ENCODE data around the gene CNOT2.
"Not testable (repeated sequence)": the region's sequence is repeated elsewhere in the genome, so short reads cannot be mapped to it uniquely, and the experiment has no call there.

The CNOT2 gene

DNA sequence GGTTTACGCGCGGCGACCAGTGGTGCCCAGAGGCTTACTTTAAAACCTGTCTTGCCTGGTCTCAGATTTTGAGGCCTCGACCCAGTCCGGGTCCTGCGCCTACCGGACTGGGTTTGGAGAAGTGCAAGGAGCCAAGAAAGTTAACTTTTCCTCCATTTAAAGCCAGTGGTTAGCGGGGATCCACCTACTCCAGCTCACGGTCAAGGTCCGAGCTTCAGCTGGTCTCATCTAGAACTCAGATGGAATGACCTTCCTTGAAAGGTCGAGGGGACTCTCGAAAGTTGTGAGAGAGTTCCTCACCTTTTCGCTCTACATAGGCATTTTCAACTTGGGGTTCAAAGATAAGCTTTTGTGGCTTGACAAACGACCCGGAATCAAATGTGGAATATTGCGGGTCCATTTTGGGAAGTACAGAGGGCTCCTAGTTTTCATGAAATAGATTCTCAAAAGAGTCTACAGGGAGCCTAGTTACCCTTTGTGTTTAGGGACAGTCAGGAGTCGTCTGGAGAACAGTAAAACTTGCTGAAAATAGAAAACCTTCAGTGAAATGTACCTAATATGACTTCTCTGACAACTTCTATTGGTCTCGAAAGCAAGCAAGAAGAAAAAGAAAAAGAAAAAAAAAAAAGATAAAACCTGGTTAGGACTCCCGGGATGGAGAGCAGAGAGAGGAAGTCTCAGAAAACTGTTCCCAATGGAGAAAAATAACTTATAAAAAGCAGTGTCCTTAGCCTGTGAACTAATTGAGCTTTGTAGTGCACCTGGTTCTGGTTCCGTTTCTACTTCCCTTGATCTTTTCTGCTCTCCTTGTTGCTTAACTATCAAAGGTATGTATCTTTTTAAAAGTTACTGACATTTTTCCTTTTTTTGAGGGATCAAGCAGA lies 124.3 kb downstream of the CNOT2 start:
- DNase-seq = no peak

DNA sequence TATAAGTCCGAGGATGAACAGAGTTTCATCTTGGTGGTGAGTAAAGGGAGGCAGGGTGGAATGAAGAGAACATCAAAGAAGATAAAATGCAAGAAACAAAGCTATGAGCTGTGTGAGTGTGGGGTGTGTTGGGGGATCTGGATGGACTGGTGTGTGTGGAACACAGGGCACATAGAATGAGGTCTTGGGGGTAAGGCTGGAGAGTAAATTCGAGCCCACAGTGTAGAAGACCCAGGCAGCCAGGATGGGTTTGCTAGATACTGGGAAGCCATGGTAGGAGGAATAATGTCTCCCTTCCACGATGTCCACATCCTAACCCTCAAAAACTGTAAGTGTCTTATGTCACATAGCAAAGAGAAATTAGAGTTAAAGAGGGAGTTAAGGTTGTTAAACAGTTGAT lies 129.6 kb downstream of the CNOT2 start:
- no peak for DNase-seq

DNA sequence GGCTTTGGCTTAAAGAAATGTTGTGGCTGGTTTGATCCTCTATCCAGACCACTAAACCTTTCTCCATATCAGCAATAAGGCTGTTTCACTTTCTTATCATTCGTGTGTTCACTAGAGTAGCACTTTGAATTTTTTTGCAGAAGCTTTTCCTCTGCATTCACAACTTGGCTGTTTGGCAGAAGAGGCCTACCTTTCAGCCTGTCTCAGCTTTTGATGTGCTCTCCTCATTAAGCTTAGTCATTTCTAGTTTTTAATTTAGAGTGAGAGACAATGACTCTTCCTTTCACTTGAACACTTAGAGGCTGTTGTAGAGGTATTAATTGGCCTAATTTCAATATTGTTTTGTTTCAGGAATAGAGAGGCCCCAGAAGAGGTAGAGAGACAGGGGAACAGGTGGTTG lies 136.6 kb downstream of the CNOT2 start:
- DNase-seq = no peak

DNA sequence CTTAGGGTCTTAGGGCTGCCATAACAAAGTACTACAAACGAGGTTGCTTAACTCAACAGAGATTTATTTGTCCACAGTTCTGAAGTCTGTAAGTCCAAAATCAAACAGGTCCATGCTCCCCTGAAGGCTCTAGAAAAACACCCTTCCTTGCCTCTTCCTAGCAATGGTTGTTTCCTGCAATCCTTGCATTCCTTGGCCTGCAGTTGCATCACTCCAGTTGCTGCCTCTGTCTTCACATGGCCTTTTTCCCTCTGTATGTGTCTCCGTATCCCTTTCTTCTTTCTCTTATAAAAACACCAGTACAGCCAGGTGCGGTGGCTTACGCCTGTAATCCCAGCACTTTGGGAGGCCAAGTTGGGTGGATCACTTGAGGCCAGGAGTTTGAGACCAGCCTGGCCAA lies 140.3 kb downstream of the CNOT2 start:
- DNase-seq = no peak

DNA sequence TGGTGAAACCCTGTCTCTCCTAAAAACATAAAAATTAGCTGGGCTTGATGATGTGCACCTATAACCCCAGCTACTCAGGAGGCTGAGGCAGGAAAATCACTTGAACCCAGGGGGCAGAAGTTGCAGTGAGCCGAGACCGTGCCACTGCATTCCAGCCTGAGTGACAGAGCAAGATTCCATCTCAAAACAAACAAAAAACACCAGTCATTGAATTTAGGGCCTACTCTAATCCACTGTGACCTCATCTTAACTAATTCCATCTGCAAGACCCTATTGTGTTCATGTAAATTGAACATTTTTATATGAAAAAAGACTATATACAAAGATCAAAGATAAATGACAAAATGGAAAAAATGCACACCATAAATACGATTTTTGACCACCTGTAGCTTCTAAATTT lies 140.7 kb downstream of the CNOT2 start:
- DNase-seq = no peak

DNA sequence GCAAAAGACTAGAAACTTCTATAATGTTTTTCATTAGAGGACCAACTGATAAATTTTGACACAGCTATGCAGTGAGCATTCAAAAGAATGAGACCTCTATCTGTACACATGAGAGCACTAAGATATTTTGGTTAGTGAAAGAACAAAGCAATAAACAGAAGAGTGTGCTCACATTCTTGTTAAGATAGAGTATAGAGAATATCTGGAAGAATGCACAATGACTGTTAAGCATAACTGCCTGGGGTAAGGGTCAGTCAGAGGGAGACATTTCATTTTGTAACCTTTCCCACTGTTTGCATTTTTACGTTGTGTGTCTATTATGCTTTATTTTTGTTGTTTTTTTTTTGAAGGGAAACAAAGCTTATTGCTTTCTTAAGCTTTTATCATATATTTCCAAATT lies 143.5 kb downstream of the CNOT2 start:
- DNase-seq = no peak

DNA sequence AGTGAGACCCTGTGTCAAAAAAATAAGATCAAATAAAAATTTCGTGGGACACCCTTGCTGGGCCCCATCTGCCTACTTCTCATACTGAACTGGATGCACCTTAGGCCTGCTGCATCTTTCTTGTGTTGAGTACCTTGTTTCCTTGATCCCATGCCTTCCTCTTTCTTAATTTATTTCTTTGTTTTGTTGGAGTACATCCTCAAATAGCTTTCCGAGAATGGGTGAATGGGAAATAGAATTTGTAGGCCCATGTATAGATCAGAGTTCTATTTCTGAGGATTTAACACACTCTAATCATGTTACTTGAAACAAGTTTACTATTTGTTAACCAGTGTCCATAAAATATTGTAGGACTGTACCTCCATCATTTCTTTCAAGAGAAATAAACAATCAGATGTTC lies 146.4 kb downstream of the CNOT2 start:
- DNase-seq = no peak

DNA sequence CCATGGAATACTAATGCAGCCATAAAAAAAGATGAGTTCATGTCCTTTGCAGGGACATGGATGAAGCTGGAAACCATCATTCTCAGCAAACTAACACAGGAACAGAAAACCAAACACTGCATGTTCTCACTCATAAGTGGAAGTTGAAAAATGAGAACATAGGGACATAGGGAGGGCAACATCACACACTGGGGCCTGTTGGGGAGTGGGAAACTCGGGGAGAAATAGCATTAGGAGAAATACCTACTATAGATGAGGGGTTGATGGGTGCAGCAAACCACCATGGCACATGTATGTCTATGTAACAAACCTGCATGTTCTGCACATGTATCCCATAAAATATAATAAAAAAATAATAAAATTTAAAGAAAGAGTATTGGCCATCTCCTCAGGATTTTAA lies 149.4 kb downstream of the CNOT2 start:
- DNase-seq = not testable (repeated sequence)

DNA sequence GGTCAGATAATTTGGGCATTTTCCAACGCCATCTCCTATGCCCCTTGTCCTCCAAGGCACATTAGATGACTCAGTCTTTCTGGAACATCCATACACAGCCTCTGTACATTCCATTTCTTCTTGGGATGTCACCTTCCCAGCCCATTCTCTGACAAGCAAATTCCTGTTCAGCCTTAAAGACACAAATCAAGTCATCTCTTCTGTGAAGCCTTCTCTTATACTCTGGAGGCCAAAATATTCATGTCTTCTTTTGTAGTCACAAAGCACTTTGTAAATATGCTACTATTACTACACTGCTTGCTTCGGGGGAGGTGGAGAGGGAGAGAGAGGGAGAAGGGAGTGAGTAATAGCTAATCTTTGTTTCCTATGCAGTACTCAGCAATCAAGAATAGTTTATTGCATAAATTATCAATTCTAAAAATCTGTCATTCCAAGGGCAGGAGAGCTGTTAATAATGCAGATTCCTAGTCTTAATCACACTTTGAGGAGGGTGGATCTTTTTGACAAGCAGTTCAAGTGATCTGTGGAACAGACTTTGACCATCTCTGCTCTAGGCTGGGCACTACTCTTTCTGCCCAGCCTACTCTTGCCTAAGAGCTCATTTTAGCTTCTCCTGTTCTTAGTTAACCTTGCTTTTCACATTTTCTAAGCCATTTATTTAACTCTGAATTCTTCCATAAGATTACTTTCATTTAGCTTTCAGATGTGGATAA lies 150.7 kb downstream of the CNOT2 start:
- no peak for DNase-seq

DNA sequence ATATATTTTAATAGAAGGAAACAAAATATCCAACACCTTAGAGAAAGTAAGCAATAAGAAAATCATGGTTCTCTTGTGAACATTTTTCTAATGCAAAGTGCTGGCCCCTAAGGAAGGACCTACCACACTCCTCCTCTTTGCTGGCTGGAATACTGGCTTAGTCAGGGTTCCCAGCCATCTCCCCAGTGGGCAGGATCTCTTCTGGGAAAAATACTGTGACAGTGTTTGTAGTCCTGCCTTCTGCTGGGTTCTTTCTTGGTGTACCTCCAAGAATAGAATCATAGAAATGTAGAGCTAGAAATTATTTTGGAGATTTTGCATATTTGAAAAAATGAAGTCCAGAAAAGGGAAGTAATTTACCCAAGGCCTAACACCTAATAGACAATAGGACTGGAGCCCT lies 154.8 kb downstream of the CNOT2 start:
- DNase-seq = no peak

DNA sequence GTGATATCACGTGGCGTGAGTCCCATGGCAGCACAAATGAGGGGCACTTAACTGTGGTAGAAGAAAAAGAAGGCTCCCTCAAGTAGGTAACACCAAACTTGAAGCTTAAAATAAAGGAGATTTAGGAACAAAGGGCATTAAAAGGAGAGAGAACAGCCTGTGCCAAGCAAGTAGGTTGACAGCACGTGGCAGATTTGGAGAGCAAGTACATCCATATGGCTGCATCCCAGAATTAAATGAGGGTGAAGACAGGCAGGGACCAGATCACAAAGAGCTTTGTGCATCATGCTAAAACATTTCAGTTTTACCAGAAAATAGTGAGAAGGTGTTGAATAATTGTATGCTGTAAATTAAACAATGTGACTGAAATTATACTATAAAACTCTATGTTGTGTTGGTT lies 155.6 kb downstream of the CNOT2 start:
- no peak for DNase-seq

DNA sequence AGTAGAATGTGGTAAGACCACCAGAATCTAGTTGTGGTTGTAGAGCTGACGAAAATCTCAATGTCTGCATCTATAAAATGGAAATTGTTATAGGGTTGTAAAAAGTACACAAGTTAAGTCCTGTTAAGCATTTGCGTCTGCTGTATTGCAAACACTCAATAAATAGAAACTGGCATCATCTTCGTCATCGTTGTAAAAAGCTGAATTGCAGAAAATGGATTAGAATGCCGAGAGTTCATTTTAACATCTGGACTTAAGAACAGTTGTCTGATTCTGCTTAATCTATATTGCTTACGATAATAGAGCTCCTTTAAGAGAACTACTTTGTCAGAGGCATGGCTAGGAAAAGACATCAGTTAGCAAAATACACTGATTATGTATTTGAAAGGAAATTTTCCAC lies 156.1 kb downstream of the CNOT2 start:
- DNase-seq = no peak

DNA sequence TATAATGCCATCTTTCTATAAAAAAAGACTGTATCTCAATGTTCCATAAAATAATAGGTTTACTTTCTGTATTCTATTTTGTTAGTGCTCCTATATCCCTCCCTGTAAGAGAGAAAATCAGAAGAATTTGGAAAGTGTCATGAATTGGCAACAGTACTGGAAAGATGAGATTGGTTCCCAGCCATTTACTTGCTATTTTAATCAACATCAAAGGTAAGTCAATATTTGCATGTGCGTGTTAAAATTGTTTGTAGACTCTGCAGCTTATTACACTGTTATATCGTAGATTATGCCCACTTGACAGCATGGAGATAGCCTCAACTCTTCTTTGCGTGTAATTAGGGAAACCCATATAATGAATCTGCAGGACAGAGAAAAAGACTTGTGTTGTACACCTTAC lies 156.9 kb downstream of the CNOT2 start:
- no peak for DNase-seq

DNA sequence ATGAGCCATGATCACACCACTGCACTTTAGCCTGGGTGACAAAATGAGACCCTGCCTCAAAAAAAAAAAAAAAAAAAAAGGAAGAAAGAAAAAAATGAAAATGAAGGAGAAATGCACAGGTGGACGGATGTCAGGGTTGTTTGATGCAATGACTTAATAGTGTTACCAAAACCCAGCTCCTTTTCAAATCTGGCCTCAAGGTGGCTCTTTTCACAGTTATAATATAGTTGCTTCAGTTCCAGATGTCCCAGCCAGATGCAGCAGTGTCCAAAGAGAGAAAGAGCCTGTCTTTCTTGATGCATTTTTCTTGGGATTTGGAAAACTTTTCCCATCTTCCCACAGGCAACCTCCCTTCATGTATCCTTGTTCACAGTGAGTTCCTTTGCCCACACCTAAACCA lies 159.4 kb downstream of the CNOT2 start:
- DNase-seq = no peak

DNA sequence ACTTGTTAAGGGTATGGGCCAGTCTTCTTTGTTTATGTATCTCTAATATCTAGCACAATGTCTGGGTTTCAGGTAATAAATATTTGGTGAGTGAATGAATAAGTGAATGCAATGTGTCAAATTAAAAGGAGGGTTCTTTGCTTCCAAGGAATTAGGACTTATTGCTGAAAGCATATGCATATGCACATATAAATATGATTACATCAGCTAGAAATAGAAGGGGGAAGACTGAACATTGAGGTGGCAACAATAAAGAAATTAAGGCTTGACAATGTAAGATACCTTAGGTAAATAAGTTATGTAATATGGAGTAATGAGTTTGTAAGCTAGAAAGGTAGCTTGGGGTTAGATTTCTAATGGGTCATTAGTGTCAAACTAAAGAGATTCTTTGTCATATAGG lies 160.6 kb downstream of the CNOT2 start:
- no peak for DNase-seq

Data from NCI-H1092 treated with DMSO at 0.1 percent for 48 hours (cell line).